GM12878 (cell line): ENCODE measurements around the gene ANAPC10.

Experiments
- BMI1 ChIP-seq: fragments of 450-650 bp; IDR thresholded peaks from 2 replicates; pipeline ENCODE4 v1.6.1; 2016; ENCODE audit warnings: mild to moderate bottlenecking, moderate library complexity, borderline replicate concordance
- CBX3 ChIP-seq: fragments of 200-600 bp; sonication (generic); IDR thresholded peaks from 2 replicates; pipeline ENCODE4 v1.6.1; 2016; ENCODE audit warnings: low read depth, borderline replicate concordance
- CEBPB ChIP-seq, 2 experiments: fragments of 150-350 bp in 1 of 2; IDR thresholded peaks; 2 replicates each; pipeline ENCODE4 v1.6.1; 2012 to 2014; ENCODE audit warnings: low read depth in 2 of 2, low read length in 2 of 2, borderline replicate concordance in 1 of 2, inconsistent platforms in 1 of 2
- CTCF ChIP-seq, 3 experiments: IDR thresholded peaks in 2 of 3; conservative IDR thresholded peaks in 1 of 3; 2 replicates each; pipeline ENCODE4 v1.5.1; 2011; ENCODE audit warnings: low read depth in 3 of 3, low read length in 3 of 3, mild to moderate bottlenecking in 3 of 3, control low read depth in 2 of 3, moderate library complexity in 2 of 3, inconsistent platforms in 1 of 3, mixed read lengths in 1 of 3; ENCODE audit not compliant: control insufficient read depth in 2 of 3, insufficient read depth in 1 of 3; ENCODE audit errors: extremely low read depth in 1 of 3
- ETV6 ChIP-seq, 2 experiments: fragments of 450-650 bp in 1 of 2; IDR thresholded peaks in 1 of 2; conservative IDR thresholded peaks in 1 of 2; 2 replicates each; pipeline ENCODE4 v1.6.1; 2014; ENCODE audit warnings: antibody characterized with exemption in 1 of 2, borderline replicate concordance in 1 of 2, low read depth in 1 of 2, mild to moderate bottlenecking in 1 of 2, moderate library complexity in 1 of 2
- JUND ChIP-seq: IDR thresholded peaks from 2 replicates; pipeline ENCODE4 v1.6.1; 2012; ENCODE audit warnings: low read depth, mild to moderate bottlenecking, low read length, improper control_type of control experiment, moderate library complexity
- KDM1A ChIP-seq: fragments of 200-600 bp; sonication (generic); IDR thresholded peaks from 2 replicates; pipeline ENCODE4 v1.6.1; 2016; ENCODE audit warnings: borderline replicate concordance
- POLR2A ChIP-seq: IDR thresholded peaks from 2 replicates; pipeline ENCODE4 v1.6.1; 2011; ENCODE audit warnings: low read depth, mild to moderate bottlenecking, low read length
- POLR2AphosphoS5 ChIP-seq: IDR thresholded peaks from 2 replicates; pipeline ENCODE4 v1.6.1; 2011; ENCODE audit warnings: mild to moderate bottlenecking, low read length, inconsistent platforms
- RAD21 ChIP-seq: IDR thresholded peaks from 2 replicates; pipeline ENCODE4 v1.6.1; 2011; ENCODE audit warnings: mild to moderate bottlenecking, low read depth, low read length, moderate library complexity; ENCODE audit not compliant: insufficient read depth
- SP1 ChIP-seq: IDR thresholded peaks from one replicate; pipeline ENCODE4 v1.6.1; 2011; ENCODE audit warnings: low read depth, low read length
- SUZ12 ChIP-seq: fragments of 200-600 bp; sonication (generic); IDR thresholded peaks from one replicate; pipeline ENCODE4 v1.6.1; 2018; ENCODE audit warnings: antibody characterized with exemption, mild to moderate bottlenecking; ENCODE audit not compliant: unreplicated experiment
- ZNF217 ChIP-seq: fragments of 450-650 bp; IDR thresholded peaks from 2 replicates; pipeline ENCODE4 v1.6.1; 2017; ENCODE audit warnings: antibody characterized with exemption, mild to moderate bottlenecking
- ZZZ3 ChIP-seq: IDR thresholded peaks from 2 replicates; pipeline ENCODE4 v1.6.1; 2011; ENCODE audit warnings: low read depth; ENCODE audit not compliant: control insufficient read depth, insufficient read length

- TF ChIP-seq KDM1A, result no peak
- TF ChIP-seq POLR2A, result no peak
- TF ChIP-seq CTCF (IDR thresholded peaks at IDR 0.05 in 2 of 3, conservative IDR thresholded peaks at IDR 0.05 in 1 of 3; ENCODE audit: control insufficient read depth in 2 of 3, extremely low read depth in 1 of 3, insufficient read depth in 1 of 3, low read depth in 3 of 3, low read length in 3 of 3), result no peak
- TF ChIP-seq POLR2AphosphoS5, result no peak
- TF ChIP-seq CBX3, result no peak
- no peak for TF ChIP-seq SUZ12
- no peak for TF ChIP-seq JUND
- TF ChIP-seq CEBPB (IDR thresholded peaks at IDR 0.05; ENCODE audit: borderline replicate concordance in 1 of 2, low read depth in 2 of 2, low read length in 2 of 2), result no peak
- no peak for TF ChIP-seq RAD21
- no peak for TF ChIP-seq ZZZ3
- TF ChIP-seq ETV6 (conservative IDR thresholded peaks at IDR 0.05 in 1 of 2, IDR thresholded peaks at IDR 0.05 in 1 of 2; ENCODE audit: borderline replicate concordance in 1 of 2, low read depth in 1 of 2), result no peak
- no peak for TF ChIP-seq ZNF217
- no peak for TF ChIP-seq BMI1
- TF ChIP-seq SP1, result no peak
Observed at GRCh38 chr4:145075742-145076468, 22.1 kb downstream of the ANAPC10 start.
